ENCODE data around the gene LRRK1. TPM values are rescaled to one million over a fixed set of nuclear protein-coding genes. Genes with fewer than 3 reads are reported as not detected.

The LRRK1 gene
- total and polyA plus RNA-seq, 2 of the 13 experiments (the other 11 are each of a cell fraction or from before 2014, with no cell fraction given): 0.13 to 1.2 TPM

- TF ChIP-seq, protein P1, sequence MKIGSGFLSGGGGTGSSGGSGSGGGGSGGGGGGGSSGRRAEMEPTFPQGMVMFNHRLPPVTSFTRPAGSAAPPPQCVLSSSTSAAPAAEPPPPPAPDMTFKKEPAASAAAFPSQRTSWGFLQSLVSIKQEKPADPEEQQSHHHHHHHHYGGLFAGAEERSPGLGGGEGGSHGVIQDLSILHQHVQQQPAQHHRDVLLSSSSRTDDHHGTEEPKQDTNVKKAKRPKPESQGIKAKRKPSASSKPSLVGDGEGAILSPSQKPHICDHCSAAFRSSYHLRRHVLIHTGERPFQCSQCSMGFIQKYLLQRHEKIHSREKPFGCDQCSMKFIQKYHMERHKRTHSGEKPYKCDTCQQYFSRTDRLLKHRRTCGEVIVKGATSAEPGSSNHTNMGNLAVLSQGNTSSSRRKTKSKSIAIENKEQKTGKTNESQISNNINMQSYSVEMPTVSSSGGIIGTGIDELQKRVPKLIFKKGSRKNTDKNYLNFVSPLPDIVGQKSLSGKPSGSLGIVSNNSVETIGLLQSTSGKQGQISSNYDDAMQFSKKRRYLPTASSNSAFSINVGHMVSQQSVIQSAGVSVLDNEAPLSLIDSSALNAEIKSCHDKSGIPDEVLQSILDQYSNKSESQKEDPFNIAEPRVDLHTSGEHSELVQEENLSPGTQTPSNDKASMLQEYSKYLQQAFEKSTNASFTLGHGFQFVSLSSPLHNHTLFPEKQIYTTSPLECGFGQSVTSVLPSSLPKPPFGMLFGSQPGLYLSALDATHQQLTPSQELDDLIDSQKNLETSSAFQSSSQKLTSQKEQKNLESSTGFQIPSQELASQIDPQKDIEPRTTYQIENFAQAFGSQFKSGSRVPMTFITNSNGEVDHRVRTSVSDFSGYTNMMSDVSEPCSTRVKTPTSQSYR (CRISPR knock-in tag; IDR thresholded peaks at IDR 0.05; ENCODE audit: borderline replicate concordance): no peak
- TF ChIP-seq KAT2B (IDR thresholded peaks at IDR 0.05; ENCODE audit: borderline replicate concordance, low read depth, low read length) (no peak), MXD4 (CRISPR knock-in tag; IDR thresholded peaks at IDR 0.05) (no peak), FIP1L1 (IDR thresholded peaks at IDR 0.05; ENCODE audit: borderline replicate concordance, insufficient read depth, low read depth, low read length) (no peak)
- TF ChIP-seq, protein P2, sequence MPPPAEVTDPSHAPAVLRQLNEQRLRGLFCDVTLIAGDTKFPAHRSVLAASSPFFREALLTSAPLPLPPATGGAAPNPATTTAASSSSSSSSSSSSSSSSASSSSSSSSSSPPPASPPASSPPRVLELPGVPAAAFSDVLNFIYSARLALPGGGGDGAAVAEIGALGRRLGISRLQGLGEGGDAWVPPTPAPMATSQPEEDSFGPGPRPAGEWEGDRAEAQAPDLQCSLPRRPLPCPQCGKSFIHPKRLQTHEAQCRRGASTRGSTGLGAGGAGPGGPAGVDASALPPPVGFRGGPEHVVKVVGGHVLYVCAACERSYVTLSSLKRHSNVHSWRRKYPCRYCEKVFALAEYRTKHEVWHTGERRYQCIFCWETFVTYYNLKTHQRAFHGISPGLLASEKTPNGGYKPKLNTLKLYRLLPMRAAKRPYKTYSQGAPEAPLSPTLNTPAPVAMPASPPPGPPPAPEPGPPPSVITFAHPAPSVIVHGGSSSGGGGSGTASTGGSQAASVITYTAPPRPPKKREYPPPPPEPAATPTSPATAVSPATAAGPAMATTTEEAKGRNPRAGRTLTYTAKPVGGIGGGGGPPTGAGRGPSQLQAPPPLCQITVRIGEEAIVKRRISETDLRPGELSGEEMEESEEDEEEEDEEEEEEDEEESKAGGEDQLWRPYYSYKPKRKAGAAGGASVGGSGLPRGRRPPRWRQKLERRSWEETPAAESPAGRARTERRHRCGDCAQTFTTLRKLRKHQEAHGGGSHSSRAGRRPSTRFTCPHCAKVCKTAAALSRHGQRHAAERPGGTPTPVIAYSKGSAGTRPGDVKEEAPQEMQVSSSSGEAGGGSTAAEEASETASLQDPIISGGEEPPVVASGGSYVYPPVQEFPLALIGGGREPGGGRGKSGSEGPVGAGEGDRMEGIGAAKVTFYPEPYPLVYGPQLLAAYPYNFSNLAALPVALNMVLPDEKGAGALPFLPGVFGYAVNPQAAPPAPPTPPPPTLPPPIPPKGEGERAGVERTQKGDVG (CRISPR knock-in tag; IDR thresholded peaks at IDR 0.05; ENCODE audit: borderline replicate concordance): no peak
- TF ChIP-seq, protein P3, sequence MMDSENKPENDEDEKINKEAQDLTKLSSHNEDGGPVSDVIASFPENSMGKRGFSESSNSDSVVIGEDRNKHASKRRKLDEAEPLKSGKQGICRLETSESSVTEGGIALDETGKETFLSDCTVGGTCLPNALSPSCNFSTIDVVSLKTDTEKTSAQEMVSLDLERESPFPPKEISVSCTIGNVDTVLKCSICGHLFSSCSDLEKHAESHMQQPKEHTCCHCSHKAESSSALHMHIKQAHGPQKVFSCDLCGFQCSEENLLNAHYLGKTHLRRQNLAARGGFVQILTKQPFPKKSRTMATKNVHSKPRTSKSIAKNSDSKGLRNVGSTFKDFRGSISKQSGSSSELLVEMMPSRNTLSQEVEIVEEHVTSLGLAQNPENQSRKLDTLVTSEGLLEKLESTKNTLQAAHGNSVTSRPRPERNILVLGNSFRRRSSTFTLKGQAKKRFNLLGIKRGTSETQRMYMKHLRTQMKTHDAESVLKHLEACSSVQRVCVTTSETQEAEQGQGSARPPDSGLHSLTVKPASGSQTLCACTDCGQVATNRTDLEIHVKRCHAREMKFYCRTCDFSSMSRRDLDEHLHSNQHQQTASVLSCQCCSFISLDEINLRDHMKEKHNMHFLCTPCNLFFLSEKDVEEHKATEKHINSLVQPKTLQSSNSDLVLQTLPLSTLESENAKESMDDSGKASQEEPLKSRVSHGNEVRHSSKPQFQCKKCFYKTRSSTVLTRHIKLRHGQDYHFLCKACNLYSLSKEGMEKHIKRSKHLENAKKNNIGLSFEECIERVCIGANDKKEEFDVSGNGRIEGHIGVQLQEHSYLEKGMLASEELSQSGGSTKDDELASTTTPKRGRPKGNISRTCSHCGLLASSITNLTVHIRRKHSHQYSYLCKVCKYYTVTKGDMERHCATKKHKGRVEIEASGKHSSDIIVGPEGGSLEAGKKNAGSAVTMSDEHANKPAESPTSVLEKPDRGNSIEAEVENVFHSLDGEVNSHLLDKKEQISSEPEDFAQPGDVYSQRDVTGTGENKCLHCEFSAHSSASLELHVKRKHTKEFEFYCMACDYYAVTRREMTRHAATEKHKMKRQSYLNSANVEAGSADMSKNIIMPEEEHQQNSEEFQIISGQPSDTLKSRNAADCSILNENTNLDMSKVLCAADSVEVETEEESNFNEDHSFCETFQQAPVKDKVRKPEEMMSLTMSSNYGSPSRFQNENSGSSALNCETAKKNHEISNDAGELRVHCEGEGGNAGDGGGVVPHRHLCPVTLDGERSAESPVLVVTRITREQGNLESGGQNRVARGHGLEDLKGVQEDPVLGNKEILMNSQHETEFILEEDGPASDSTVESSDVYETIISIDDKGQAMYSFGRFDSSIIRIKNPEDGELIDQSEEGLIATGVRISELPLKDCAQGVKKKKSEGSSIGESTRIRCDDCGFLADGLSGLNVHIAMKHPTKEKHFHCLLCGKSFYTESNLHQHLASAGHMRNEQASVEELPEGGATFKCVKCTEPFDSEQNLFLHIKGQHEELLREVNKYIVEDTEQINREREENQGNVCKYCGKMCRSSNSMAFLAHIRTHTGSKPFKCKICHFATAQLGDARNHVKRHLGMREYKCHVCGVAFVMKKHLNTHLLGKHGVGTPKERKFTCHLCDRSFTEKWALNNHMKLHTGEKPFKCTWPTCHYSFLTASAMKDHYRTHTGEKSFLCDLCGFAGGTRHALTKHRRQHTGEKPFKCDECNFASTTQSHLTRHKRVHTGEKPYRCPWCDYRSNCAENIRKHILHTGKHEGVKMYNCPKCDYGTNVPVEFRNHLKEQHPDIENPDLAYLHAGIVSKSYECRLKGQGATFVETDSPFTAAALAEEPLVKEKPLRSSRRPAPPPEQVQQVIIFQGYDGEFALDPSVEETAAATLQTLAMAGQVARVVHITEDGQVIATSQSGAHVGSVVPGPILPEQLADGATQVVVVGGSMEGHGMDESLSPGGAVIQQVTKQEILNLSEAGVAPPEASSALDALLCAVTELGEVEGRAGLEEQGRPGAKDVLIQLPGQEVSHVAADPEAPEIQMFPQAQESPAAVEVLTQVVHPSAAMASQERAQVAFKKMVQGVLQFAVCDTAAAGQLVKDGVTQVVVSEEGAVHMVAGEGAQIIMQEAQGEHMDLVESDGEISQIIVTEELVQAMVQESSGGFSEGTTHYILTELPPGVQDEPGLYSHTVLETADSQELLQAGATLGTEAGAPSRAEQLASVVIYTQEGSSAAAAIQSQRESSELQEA (CRISPR knock-in tag; IDR thresholded peaks at IDR 0.05; ENCODE audit: not compliant biosample characterization): no peak
Observed at GRCh38 chr15:100983221-100983620, 64.1 kb downstream of the LRRK1 start (continued).
